ENCODE results near the gene KLHL15.

KLHL15 gene

GRCh38 chrX:24037729-24038128 lies 10.7 kb upstream of the KLHL15 start:
- TF ChIP-seq, protein P1, sequence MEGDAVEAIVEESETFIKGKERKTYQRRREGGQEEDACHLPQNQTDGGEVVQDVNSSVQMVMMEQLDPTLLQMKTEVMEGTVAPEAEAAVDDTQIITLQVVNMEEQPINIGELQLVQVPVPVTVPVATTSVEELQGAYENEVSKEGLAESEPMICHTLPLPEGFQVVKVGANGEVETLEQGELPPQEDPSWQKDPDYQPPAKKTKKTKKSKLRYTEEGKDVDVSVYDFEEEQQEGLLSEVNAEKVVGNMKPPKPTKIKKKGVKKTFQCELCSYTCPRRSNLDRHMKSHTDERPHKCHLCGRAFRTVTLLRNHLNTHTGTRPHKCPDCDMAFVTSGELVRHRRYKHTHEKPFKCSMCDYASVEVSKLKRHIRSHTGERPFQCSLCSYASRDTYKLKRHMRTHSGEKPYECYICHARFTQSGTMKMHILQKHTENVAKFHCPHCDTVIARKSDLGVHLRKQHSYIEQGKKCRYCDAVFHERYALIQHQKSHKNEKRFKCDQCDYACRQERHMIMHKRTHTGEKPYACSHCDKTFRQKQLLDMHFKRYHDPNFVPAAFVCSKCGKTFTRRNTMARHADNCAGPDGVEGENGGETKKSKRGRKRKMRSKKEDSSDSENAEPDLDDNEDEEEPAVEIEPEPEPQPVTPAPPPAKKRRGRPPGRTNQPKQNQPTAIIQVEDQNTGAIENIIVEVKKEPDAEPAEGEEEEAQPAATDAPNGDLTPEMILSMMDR (IDR thresholded peaks at IDR 0.05; ENCODE audit: low read depth, low read length) = no peak
- H3K4me3 ChIP-seq (replicated peaks in 1 of 2; ENCODE audit: low read depth in 2 of 2, low read length in 2 of 2) = no peak overlapping the region
- no peak for DNase-seq (ENCODE audit: low read depth in 2 of 2)

GRCh38 chrX:24034485-24034884 lies 7.5 kb upstream of the KLHL15 start:
- no peak overlapping the region for H3K4me3 ChIP-seq (replicated peaks in 1 of 2; ENCODE audit: low read depth in 2 of 2, low read length in 2 of 2)
- TF ChIP-seq, protein P1 (IDR thresholded peaks at IDR 0.05; ENCODE audit: low read depth, low read length) = no peak
- no peak for DNase-seq (ENCODE audit: low read depth in 2 of 2)

GRCh38 chrX:24030597-24030996 lies 3.6 kb upstream of the KLHL15 start:
- H3K4me3 ChIP-seq (replicated peaks in 1 of 2; ENCODE audit: low read depth in 2 of 2, low read length in 2 of 2) = no peak overlapping the region
- DNase-seq (ENCODE audit: low read depth in 2 of 2) = no peak
- TF ChIP-seq, protein P1 (IDR thresholded peaks at IDR 0.05; ENCODE audit: low read depth, low read length) = no peak

DNA sequence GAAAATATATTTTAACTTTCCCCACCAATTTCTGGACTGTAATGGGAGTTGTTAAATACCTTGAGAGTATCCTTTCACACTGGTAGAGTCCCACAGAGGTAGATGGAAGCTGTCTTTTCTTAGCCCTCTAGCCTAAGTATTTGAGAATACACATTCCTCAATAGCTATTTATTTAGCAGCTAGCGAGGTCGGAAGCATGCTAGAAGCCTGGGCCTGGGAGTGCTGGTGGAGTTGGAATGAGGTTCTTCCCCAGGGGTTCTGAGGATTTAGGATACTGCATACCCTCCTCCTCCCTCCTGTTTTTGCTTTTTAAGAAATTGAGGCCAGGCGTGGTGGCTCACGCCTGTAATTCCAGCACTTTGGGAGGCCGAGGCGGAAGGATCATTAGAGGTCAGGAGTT lies 999 bp upstream of the KLHL15 start:
- TF ChIP-seq, protein P1 (IDR thresholded peaks at IDR 0.05; ENCODE audit: low read depth, low read length) = no peak
- H3K4me3 ChIP-seq (replicated peaks in 1 of 2; ENCODE audit: low read depth in 2 of 2, low read length in 2 of 2) = no peak overlapping the region
- no peak for DNase-seq (ENCODE audit: low read depth in 2 of 2)

- peak in 1 of 2 donors; percentile 22 for DNase-seq (ENCODE audit: low read depth in 2 of 2)
- H3K4me3 ChIP-seq (replicated peaks in 1 of 2; ENCODE audit: low read depth in 2 of 2, low read length in 2 of 2) = peak overlapping the region; percentile 19 to 68
- TF ChIP-seq, protein P1 (IDR thresholded peaks at IDR 0.05; ENCODE audit: low read depth, low read length) = no peak
These were observed 554 bp downstream of the KLHL15 start for GRCh38 chrX:24026432-24026831.

DNA sequence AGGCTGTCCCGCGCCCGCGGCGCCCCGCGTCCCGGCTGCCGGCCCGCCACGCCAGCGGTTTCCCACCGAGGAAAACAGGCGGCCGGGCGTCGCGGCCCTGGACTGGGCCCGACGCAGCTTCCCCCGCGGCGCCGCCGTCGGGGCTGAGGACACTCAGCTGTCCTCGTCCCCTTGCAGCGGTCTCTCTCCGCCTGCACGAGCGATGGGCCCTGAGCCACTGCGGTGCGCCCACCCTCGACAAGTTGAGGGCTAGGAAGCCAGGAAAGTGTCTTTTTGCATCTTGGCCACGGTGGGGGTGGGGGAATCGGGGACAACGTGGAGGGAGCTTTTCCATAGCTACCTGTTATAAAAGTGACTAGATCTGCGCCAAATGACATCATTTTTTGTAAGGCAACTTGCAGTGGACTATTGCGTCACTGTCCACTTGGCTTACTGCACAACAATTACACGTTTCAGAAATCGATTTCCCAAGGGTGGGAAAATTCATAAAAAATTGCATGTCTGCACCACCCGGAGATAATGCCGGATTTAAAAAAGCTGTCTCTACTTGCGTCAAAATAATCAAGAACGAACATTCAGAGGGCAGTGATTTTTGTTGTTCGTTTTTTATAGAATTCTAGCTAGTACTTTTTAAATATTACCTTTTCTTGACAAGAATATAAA lies 1.1 kb downstream of the KLHL15 start:
- H3K4me3 ChIP-seq (replicated peaks in 1 of 2; ENCODE audit: low read depth in 2 of 2, low read length in 2 of 2) = peak overlapping the region; percentile 63 to 68
- TF ChIP-seq, protein P1 (IDR thresholded peaks at IDR 0.05; ENCODE audit: low read depth, low read length) = no peak
- peak; percentile 81 to 84 for DNase-seq (ENCODE audit: low read depth in 2 of 2)
